Astrocyte of the spinal cord (primary cell): ENCODE data around the gene PXMP2.
A peak's percentile ranks its signal among the peaks of the same experiment; 100 is the strongest.

ENCODE experiments used
- DNase-seq: peaks from one replicate; pipeline ENCODE4 v3.0.0; 2011; ENCODE audit warnings: low read depth, low spot score
- H3K4me3 ChIP-seq: 2 replicates; pipeline ENCODE4 v1.5.1; 2011; ENCODE audit warnings: low read depth, mild to moderate bottlenecking, low read length, moderate library complexity
- CTCF ChIP-seq: IDR thresholded peaks from 2 replicates; pipeline ENCODE4 v1.5.1; 2012; ENCODE audit warnings: low read depth, mild to moderate bottlenecking, low read length, inconsistent platforms
- in situ Hi-C: cut with HindIII; loops from 2 replicates; pipeline ENCODE4 v1.10.0; 2017; ENCODE audit warnings: low sequenced_read_pairs

Gene PXMP2

DNA sequence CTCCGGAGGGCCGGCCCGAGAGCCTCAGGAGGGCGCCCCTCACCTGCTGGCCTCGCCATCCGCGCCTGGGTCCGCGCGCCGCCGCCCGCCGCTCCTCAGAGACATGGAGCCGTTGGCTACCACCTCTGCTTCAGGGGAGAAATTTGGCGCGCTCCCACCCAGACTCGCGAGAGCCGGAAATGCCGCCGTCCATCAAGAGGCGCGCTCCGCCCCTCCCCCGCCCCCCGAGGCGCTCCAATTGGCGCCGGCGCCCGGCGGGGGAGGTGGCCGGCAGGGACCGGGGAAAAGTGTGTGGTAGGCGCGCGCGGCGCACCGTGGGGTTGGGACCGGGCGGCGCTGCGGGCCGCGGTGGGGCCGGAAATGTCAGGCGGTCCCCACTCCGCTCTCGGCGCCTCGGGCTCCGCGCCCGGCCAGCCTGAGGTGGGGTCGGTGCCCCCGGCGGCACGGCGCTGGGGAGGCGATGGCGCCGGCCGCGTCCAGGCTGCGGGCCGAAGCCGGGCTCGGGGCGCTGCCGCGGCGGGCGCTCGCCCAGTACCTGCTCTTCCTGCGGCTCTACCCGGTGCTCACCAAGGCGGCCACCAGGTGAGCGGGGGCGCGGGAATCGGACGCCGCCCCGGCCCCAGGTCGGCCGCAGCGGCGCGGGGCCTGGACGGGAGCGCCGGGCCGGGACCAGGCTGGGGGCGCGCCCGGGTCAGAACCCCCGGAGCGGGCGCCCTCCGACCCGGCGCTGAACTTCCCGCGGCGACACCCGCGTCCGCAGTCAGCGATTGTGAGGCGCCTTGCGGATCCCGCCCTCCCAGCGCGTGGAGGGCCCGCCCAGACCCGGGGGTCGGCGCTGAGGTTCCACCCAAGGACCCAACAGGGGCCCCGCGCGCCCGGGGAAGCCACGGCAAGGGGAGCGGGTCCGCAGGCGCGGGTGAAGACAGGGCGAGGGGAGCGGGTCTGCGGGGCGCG, at the start of gene PXMP2, which contains the start of gene POLE:
Gene PXMP2, plus strand, starts transcription at position 377 of the 954 bp plus-strand sequence. Its CDS starts 84 bp downstream, at position 461.
Gene POLE, minus strand, starts transcription at position 132 of the 954 bp plus-strand sequence. Its CDS starts 27 bp downstream, at position 105.
- in situ Hi-C loops = no loop called here
- no peak for TF ChIP-seq CTCF
- peak within 1 kb of the TSS; percentile 54 for H3K4me3 ChIP-seq
- peak; percentile 97 for DNase-seq

- in situ Hi-C loops = no loop called here
- TF ChIP-seq CTCF = no peak
- DNase-seq = no peak
- H3K4me3 ChIP-seq = no peak overlapping the region
Observed at GRCh38 chr12:132637811-132638210, 49.6 kb upstream of the PXMP2 start.

DNA sequence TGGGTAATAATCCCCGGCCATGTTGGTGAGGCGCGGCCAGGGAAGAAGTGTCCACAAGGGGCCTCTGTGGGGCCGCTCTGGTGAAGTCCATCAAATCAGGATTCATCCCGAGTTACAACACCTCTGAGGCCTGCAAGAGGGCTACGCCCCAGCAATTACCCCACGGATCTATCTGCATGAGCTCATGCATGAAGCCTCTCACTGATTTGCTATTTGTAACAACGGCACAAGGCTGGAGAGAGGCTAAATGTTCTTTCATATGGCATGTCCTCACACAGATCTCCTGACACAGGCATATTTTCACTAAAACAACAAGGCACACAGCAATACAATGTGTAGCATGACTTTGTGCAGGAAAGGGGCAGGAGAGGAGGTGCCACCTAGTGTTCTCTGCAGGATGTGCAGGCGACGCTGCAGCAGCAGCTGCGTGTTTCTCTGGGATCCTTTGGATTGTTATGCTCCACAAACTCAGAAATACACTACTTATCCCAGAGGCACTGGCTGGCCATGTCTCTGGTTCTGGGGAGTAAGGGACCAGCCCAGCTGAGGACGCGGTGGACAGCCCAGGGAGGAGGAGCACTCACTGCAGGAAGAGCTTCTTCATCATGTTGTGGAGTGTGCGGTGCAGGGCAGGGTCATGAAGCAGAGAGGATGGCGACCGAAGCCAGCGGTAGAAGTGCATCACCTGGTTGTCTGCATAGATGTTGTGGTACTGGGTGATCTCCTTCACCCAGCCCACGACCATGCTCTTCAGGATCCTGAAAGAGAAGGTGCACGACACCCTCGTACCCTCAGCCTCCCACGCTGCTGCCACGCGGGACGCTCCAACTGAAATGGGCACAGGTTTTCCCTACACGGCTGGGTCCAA, 48.6 kb upstream of the PXMP2 start:
- peak; percentile 51 for DNase-seq
- in situ Hi-C loops = no loop called here
- H3K4me3 ChIP-seq = no peak overlapping the region
- TF ChIP-seq CTCF = peak; percentile 95

DNA sequence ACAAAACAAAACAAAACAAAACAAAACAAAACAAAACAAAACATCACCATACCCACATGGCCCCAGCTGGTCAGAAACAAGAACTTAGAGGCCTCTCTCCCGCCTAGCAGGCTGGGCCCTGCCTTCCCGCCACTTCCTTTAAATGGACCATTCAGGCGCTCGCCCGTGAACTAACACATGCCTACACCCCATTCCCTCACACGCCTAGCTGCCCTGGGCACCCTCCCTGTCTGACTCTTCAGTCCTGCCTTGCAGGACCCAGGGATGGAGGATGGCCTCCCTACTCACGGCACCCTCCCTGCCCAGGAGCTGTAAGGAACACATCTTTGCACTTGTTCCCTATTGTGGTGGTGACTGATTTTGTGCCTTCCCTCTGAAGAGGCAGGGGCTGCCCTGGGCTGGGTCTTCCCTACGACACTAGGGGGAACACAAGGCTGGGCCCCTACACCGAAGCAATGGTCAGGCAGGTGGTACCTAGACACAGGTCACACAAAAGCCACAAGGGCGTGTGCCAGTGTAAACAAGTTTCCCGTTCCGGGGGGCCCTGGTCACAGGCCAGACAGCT, 47.3 kb upstream of the PXMP2 start:
- no peak for TF ChIP-seq CTCF
- in situ Hi-C loops = no loop called here
- no peak overlapping the region for H3K4me3 ChIP-seq
- DNase-seq = no peak

DNA sequence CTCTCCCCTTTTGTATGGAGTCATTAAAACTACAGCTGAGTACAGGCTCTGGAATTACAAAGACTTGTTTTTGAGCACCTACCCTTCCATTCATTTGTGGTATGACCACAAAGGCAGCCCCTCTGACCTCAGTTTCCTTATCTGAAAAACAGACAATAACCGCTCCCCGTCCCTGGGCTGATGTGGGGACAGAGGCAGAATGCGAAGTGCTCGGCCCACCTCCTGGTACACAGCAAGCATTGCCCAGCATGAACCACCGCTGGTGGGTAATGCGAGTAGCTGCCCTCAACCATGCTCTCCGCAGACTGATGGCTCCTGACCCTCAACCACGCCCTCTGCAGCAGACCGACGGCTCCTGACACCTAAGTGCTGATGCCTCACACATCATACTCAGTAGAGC, 46.5 kb upstream of the PXMP2 start:
- in situ Hi-C loops = no loop called here
- no peak for TF ChIP-seq CTCF
- no peak overlapping the region for H3K4me3 ChIP-seq
- DNase-seq = no peak

DNA sequence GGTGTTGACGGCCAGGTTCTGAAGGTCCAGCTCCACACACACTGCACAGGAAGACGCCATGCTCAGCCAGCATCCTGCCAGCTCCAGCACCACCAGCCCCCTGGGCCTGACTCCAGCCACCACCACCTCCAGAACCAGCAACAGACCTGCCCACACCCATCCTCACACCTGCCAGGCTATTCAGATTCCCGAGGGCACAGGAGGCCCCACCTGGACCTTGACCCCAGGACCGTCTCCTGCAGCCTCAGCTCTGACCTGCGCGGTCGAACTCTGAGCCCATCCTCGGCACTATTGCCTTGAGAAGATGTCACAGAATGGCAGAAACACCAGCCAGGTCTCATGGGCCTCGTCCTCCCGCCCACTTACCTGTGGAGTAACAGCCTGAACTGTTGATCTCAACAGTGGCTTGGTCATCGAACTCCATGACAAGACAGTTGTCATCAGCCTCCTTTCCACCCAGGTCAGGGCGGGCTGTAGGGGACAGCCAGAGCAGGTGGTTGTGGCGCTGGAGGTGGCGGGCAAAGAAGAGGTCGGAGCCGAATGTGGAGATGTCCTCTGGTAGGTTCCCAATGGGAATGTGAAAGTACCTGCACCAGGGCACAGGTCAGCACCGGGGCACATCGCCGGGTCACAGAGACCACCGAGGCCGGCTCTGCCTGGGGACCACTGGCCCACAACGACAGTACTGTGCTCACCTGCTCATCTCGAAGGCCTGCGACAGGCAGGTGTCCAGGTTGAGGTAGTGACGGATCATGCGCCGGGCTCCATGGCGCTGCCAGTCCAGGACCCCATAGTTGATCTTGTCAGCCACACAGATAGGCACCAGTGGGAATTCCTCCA, 45.4 kb upstream of the PXMP2 start:
- TF ChIP-seq CTCF = no peak
- in situ Hi-C loops = no loop called here

More for the DNA sequence above, 45.4 kb upstream of the PXMP2 start:
- no peak overlapping the region for H3K4me3 ChIP-seq
- DNase-seq = no peak
